Amniotic epithelial cell (primary cell): ENCODE measurements around the gene MAP7D2.
"Not testable (repeated sequence)": the region's sequence is repeated elsewhere in the genome, so short reads cannot be mapped to it uniquely, and the experiment has no call there.

Source experiments
- DNase-seq: peaks from one replicate; pipeline ENCODE4 v3.0.0-alpha.2; 2010; ENCODE audit warnings: low read depth

The MAP7D2 gene

GRCh38 chrX:20116577-20117240 is at the start of gene MAP7D2:
TSS of gene MAP7D2 (minus strand) at chrX:20116907. CDS start at chrX:20116879, 28 bp downstream.
- DNase-seq: no peak

DNA sequence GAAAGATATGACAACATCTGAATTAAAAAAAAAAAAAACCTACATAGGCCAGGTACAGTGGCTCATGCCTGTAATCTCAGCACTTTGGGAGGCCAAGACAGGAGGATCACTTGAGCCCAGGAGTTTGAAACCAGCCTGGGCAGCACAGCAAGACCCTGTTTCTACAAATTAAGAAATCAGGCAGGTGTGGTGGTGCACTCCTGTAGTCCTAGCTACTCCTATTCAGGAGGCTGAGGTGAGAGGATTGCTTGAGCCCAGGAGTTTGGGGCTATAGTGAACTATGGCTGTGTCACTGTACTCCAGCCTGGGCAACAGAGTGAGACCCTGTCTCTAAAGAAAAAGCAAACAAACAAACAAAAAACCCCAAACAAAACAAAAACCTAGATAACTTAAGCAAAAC is 45.8 kb upstream of the MAP7D2 start:
- DNase-seq: not testable (repeated sequence)

GRCh38 chrX:20159797-20160385 is 43.2 kb upstream of the MAP7D2 start:
- peak; percentile 17 for DNase-seq

- DNase-seq: no peak
Observed at GRCh38 chrX:20151689-20152088, 35.0 kb upstream of the MAP7D2 start.

- DNase-seq: no peak
Observed at GRCh38 chrX:20149326-20149725, 32.6 kb upstream of the MAP7D2 start.

DNA sequence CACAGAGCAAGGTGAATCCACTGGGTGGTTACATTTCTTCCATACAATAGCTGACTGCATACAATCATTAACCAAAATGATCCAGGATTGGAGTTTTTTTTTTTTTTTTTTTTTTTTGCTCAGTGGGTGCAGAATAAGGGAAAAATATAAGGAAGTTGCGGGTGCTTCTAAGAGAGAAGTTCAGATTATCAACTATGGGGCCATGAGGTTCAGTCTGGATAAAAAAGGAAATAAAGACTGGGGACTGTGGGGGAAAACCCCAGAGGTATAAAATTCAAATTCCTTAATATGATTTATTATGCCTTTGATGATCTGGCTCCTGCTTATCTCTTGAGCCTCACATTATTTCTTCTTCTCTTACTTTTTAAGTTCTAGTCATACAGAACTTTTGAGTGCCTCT is 30.9 kb upstream of the MAP7D2 start:
- no peak for DNase-seq

DNA sequence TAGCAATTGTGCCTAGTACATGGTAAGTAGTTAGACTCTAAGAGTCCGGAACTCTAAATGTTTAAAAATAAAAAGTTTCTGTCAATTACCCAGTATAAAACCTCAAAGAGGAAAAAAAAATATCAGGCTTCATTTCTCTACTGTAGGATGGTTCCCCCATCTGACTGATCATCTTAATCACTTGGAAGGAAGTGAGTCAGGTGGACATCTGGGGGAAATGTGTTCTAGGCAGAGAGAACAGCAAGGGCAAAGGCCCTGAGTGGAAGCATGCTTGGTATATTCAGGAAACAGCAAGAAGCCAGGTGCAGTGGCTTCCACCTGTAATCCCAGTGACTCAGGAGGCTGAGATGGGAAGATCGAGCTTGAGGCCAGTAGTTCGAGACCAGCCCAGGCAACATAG is 27.8 kb upstream of the MAP7D2 start:
- peak; percentile 50 for DNase-seq

DNA sequence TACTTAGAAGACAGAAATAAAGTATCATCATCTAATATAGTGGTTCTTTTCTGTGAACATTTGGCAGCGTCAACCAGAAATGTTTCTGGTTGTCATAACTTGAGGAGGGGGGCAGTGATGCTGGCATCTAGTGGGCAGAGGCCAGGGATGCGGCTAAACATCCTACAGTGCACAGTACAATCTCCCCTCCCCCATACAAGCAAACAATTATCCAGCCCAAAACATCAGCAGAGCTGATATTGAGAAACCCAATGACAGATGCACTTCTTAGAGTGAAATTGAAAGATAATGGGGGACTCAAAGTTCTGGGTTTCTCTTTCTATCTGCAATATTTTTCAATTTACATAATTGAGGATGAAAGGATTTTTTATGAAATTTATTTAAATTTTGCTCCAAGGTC is 26.9 kb upstream of the MAP7D2 start:
- DNase-seq: no peak

- DNase-seq: no peak
Observed at GRCh38 chrX:20143111-20143510, 26.4 kb upstream of the MAP7D2 start.

GRCh38 chrX:20141281-20142220 is 24.8 kb upstream of the MAP7D2 start, which contains the start of gene EIF1AX:
TSS of gene EIF1AX (minus strand) at chrX:20141838. CDS start at chrX:20141640, 198 bp downstream.
- peak; percentile 97 for DNase-seq

GRCh38 chrX:20140420-20140819 is 23.7 kb upstream of the MAP7D2 start:
- DNase-seq: no peak

DNA sequence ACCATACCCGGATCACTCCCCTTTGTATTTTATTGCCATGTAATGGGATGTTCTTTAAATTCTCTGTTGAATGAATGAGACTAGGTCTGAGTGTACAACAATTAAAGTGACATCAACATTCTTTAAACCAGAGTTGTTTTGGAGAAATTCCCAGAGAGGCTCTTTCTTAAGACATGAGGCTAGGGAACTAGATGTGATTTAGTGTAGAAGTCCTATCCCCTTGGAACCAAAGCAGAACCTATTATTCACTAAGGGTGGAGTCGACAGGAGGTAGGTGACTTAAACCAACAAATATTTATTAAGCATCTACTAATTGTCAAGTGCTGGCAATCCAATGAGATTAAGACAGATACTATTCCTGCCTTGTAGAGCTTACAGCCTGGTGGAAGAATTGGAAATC is 23.3 kb upstream of the MAP7D2 start:
- DNase-seq: peak; percentile 48

GRCh38 chrX:20135944-20136343 is 19.2 kb upstream of the MAP7D2 start:
- no peak for DNase-seq

- DNase-seq: peak; percentile 44
Observed at GRCh38 chrX:20132666-20133065, 16.0 kb upstream of the MAP7D2 start.

- DNase-seq: no peak
Observed at GRCh38 chrX:20130357-20130756, 13.7 kb upstream of the MAP7D2 start.

GRCh38 chrX:20129547-20129946 is 12.8 kb upstream of the MAP7D2 start:
- no peak for DNase-seq

DNA sequence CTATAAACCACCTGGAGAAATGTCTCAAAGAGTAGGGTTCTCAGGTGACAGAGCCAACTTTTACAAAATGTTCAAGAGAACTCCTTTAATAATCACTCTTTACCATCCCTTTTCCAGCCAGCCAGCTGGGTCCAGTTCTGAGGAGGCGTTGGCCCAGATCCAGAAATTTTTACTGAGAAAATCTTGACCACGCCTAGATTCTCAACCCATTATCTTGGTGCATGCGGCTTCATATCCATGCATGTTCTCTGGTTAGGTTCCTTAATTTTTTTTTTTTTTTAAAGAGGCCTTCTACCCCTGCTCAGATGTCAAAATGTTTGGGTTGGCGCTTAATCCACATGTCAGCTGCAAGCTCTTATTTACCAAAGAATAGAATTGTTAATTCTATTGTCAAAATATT is 12.0 kb upstream of the MAP7D2 start:
- DNase-seq: no peak

GRCh38 chrX:20127440-20127839 is 10.7 kb upstream of the MAP7D2 start:
- DNase-seq: not testable (repeated sequence)

DNA sequence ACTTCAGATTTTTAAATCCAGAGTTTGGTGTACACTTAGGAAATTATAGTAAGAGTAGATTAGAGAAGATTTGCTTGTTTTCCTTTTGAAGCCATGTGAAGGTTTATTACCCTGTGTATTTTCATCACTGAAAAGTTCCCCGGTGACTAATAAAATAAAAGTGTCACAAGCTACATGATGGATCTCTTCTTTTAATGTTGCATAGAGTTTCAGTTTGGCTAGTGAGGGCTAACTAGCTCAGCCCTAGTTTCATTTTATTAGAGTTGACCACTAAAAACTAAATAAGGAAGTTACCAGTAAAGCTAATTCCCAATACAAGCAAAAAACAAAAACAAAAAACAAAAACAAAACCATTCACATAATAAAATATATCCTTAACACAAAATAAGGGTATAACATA is 10.1 kb upstream of the MAP7D2 start:
- DNase-seq: not testable (repeated sequence)

DNA sequence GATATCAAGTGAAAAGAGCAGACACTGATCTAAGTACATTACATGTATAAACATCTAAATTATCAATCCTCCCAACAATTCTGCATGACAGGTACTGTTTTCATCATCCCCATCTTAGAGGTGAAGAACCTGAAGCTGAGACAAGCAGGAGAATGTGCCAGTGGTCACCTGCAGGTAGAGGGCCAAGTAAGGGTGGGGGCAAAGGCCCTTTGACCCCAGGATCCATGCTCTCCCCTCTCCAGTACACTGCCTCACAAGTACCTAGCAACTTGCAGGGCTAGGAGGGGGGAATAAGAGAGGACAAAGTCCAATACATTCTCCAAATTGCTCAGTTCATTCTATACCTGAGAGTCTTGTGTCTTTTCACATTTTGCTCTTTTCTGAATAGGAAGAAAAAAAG is 8.3 kb upstream of the MAP7D2 start:
- DNase-seq: no peak

DNA sequence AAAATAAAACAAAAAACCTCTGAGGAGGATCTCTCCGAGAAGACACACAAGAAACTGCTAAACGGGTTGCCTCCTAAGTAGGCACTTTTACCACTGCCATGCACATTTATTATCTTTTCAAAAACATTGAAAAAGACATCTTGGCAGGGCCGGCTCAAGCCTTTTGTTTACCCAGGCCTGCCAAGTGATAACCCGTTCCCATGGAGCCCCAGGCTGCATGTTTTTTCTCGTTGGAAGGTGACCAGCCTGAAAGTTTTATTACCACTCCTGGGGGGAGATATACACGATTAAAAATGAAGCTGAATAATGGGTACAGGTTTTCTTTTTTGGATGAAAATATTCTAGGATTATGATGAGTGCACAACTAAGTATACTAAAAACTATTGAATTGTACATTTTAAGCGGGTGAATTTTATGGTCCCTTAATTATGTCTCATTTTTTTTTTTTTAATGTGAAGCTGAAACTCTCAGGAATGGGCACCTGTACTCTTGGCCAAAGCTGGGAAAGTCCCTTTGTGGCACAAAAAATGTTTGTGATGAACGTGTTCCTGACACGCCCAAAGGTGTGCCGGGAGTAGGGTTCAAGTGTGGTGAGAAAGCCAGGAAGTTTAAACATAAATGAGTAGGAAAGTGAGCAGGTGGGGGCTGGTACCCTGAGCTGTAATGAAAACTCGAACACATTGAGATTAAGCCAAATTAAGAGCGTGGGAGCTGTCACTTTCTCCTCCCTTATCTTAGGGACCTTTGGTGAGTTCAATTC is 1.5 kb upstream of the MAP7D2 start:
- no peak for DNase-seq

DNA sequence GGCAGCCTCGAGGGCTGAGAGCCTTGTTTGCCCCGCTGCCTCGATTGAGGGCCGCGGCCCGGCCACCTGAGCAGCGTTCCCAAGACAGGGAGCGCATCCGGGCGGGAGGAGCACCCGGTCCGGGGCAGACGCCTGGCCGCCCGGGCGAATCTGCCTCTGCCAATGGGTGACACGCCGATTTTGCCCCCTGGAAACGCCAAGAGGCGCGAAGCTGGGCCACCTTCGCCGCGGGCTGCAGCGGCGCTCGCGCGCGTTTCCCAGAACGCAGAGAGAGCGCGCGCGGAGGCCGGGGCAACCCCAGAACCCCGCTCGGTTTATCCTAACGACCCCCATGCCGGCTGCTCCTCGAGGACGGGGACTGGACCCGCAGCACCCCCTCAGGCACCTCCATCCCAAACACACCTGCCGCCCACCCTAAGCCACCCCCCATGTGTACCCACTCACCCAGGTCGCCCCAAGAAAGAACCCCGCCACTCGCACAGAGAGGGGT is 575 bp downstream of the MAP7D2 start:
- no peak for DNase-seq
